K562 (cell line): Measurements from ENCODE around the gene C16orf92. TPM values are rescaled to one million over a fixed set of nuclear protein-coding genes. Genes with fewer than 3 reads are reported as not detected.

Source experiments
- ATAC-seq: fragments of 200-7000 bp; cut with Tn5 transposase; 3 replicates; pipeline ENCODE4 v1.9.1; 2020; ENCODE audit warnings: moderate library complexity
- BruUV-seq: library from RNA; stranded (reverse); fragments of 400-500 nt; replicated peaks from 2 replicates; lab custom pipeline; 2021; lab: Mats Ljungman, UMichigan
- CTCF ChIA-PET: fragments of 300-600 bp; formaldehyde crosslinking; extraction: SDS; loops from one replicate; lab custom pipeline; 2021; ENCODE audit warnings: low intra/inter-chr PET ratio; lab: Yijun Ruan, JAX
- POLR2A ChIA-PET: fragments of 300-600, 350-650 bp; sonication (Branson Sonifier 250); formaldehyde crosslinking; extraction: SDS; loops from one replicate; lab custom pipeline; 2021; ENCODE audit warnings: antibody characterized with exemption, inconsistent platforms; lab: Yijun Ruan, JAX
- DNase-seq, 4 experiments: peaks; one replicate each; pipeline versions ENCODE4 v3.0.0 to v3.0.0-alpha.2; 2011 to 2018; ENCODE audit warnings: low spot score in 3 of 4, mixed read lengths in 3 of 4; ENCODE audit errors: extremely low read depth in 1 of 4
- FAIRE-seq: peaks from 2 replicates; lab custom pipeline; 2011; peaks lifted over from hg19 to GRCh38; lab: Jason Lieb, UNC
- H2AFZ ChIP-seq: 2 replicates; pipeline ENCODE4 v1.6.0; 2011; ENCODE audit warnings: low read depth, low read length, control low read depth, inconsistent platforms
- H3K27ac ChIP-seq: fragments of 200-600 bp; 3 replicates; pipeline ENCODE4 v1.8.0; 2011; ENCODE audit warnings: low read depth, mild to moderate bottlenecking, control low read depth, inconsistent platforms, low read length, moderate library complexity, mixed read lengths; ENCODE audit errors: extremely low read depth
- H3K27me3 ChIP-seq, 2 experiments: fragments of 300-600 bp in 1 of 2; 2 replicates in 1 of 2; 3 replicates in 1 of 2; pipeline versions ENCODE4 v1.6.0 to v1.8.0; 2011; ENCODE audit warnings: inconsistent platforms in 2 of 2, low read length in 2 of 2, mild to moderate bottlenecking in 1 of 2, mixed read lengths in 1 of 2, moderate library complexity in 1 of 2; ENCODE audit not compliant: control insufficient read depth in 2 of 2, insufficient read depth in 2 of 2
- H3K36me3 ChIP-seq: fragments of 300-600 bp; 3 replicates; pipeline ENCODE4 v1.8.0; 2011; ENCODE audit warnings: mild to moderate bottlenecking, low read length, inconsistent platforms; ENCODE audit not compliant: control insufficient read depth, insufficient read depth
- H3K4me1 ChIP-seq, 2 experiments: fragments of 200-600 bp in 1 of 2; replicated peaks in 1 of 2; 2 replicates in 1 of 2; 3 replicates in 1 of 2; pipeline versions ENCODE4 v1.5.1 to v1.8.0; 2011; ENCODE audit warnings: inconsistent platforms in 2 of 2, low read length in 2 of 2, mild to moderate bottlenecking in 1 of 2, mixed read lengths in 1 of 2, moderate library complexity in 1 of 2; ENCODE audit not compliant: control insufficient read depth in 2 of 2, insufficient read depth in 2 of 2
- H3K4me2 ChIP-seq: 2 replicates; pipeline ENCODE4 v1.6.1; 2011; ENCODE audit warnings: low read length, control low read depth, inconsistent platforms, mixed read lengths; ENCODE audit not compliant: insufficient read depth
- H3K4me3 ChIP-seq: fragments of 200-600 bp; sonication (generic), shearing (Covaris generic); 2 replicates; pipeline ENCODE4 v1.5.1; 2016; ENCODE audit warnings: control low read depth, inconsistent platforms
- H3K79me2 ChIP-seq: fragments of 200-600 bp; 3 replicates; pipeline ENCODE4 v1.8.0; 2011; ENCODE audit warnings: low read length, inconsistent platforms; ENCODE audit not compliant: control insufficient read depth, insufficient read depth
- H3K9ac ChIP-seq, 2 experiments: 2 replicates each; pipeline versions ENCODE4 v1.6.0 to v1.6.1; 2011; ENCODE audit warnings: low read depth in 2 of 2, low read length in 2 of 2, control low read depth in 1 of 2, inconsistent platforms in 1 of 2, mild to moderate bottlenecking in 1 of 2, mixed read lengths in 1 of 2; ENCODE audit not compliant: insufficient read depth in 1 of 2
- H3K9me1 ChIP-seq: one replicate; pipeline ENCODE4 v1.6.0; 2011; ENCODE audit warnings: inconsistent platforms, mild to moderate bottlenecking, low read length, moderate library complexity; ENCODE audit not compliant: control insufficient read depth, insufficient read depth
- H3K9me3 ChIP-seq: replicated peaks from 2 replicates; pipeline ENCODE4 v1.5.1; 2011; ENCODE audit warnings: low read depth, low read length, inconsistent platforms; ENCODE audit not compliant: control insufficient read depth, insufficient read depth
- H4K20me1 ChIP-seq: replicated peaks from 2 replicates; pipeline ENCODE4 v1.6.1; 2011; ENCODE audit warnings: low read length, inconsistent platforms, mixed read lengths; ENCODE audit not compliant: control insufficient read depth, insufficient read depth
- ATF3 ChIP-seq, 2 experiments: fragments of 450-650 bp in 1 of 2; sonication (generic) in 1 of 2; formaldehyde crosslinking in 1 of 2; IDR thresholded peaks in 1 of 2; conservative IDR thresholded peaks in 1 of 2; 2 replicates each; pipeline versions ENCODE4 v1.6.1 to v1.8.1; 2016 to 2023; ENCODE audit warnings: mild to moderate bottlenecking in 2 of 2, moderate library complexity in 2 of 2, inconsistent platforms in 1 of 2, missing genetic modification reagents in 1 of 2
- FOXJ3 ChIP-seq: sonication (generic); formaldehyde crosslinking; IDR thresholded peaks from 2 replicates; pipeline ENCODE4 v1.4.0; 2020; ENCODE audit warnings: mild to moderate bottlenecking, missing genetic modification reagents
- JUN ChIP-seq, 2 experiments: sonication (generic) in 1 of 2; formaldehyde crosslinking in 1 of 2; IDR thresholded peaks; 2 replicates each; pipeline versions ENCODE4 v1.6.1 to v1.8.0; 2012 to 2022; ENCODE audit warnings: borderline replicate concordance in 2 of 2, mild to moderate bottlenecking in 2 of 2, improper control_type of control experiment in 1 of 2, low read depth in 1 of 2, low read length in 1 of 2, missing genetic modification reagents in 1 of 2
- MCM2 ChIP-seq: fragments of 450-650 bp; IDR thresholded peaks from 2 replicates; pipeline ENCODE4 v1.6.1; 2017; ENCODE audit warnings: low read depth, mild to moderate bottlenecking
- NELFE ChIP-seq: IDR thresholded peaks from 2 replicates; pipeline ENCODE4 v1.6.1; 2011; ENCODE audit warnings: mild to moderate bottlenecking; ENCODE audit not compliant: insufficient read depth, insufficient read length
- NFRKB ChIP-seq: fragments of 450-650 bp; IDR thresholded peaks from 2 replicates; pipeline ENCODE4 v1.6.1; 2016; ENCODE audit warnings: low read depth
- POLR2G ChIP-seq: fragments of 200-400 bp; formaldehyde crosslinking; IDR thresholded peaks from 2 replicates; pipeline ENCODE4 v1.6.1; 2017; ENCODE audit warnings: low read depth, mild to moderate bottlenecking, antibody characterized with exemption, low read length, moderate library complexity
- RB1 ChIP-seq: fragments of 450-650 bp; IDR thresholded peaks from 2 replicates; pipeline ENCODE4 v1.6.1; 2017; ENCODE audit warnings: low read depth, mild to moderate bottlenecking
- RNF219 ChIP-seq: fragments of 250-450 bp; sonication (Bioruptor Pico); IDR thresholded peaks from 2 replicates; pipeline ENCODE4 v1.5.0; 2022; ENCODE audit warnings: mild to moderate bottlenecking
- SETDB1 ChIP-seq: IDR thresholded peaks from one replicate; pipeline ENCODE4 v1.6.1; 2012; ENCODE audit warnings: low read length, control low read depth, inconsistent platforms
- SMARCE1 ChIP-seq: fragments of 450-650 bp; IDR thresholded peaks from 2 replicates; pipeline ENCODE4 v1.7.1; 2016; ENCODE audit warnings: mild to moderate bottlenecking
- SMC3 ChIP-seq: conservative IDR thresholded peaks from 2 replicates; pipeline ENCODE4 v1.6.1; 2011; ENCODE audit warnings: low read depth, low read length, improper control_type of control experiment; ENCODE audit not compliant: insufficient read depth
- XRCC5 ChIP-seq: fragments of 200-400 bp; formaldehyde crosslinking; IDR thresholded peaks from 2 replicates; pipeline ENCODE4 v1.6.1; 2017; ENCODE audit warnings: low read depth, mild to moderate bottlenecking, low read length
- ZBTB8A ChIP-seq: fragments of 450-650 bp; IDR thresholded peaks from 2 replicates; pipeline ENCODE4 v1.6.1; 2018; ENCODE audit warnings: mild to moderate bottlenecking, moderate library complexity; ENCODE audit not compliant: partially characterized antibody
- ZNF134 ChIP-seq: fragments of 250-450 bp; sonication (Bioruptor Pico); conservative IDR thresholded peaks from 2 replicates; pipeline ENCODE4 v1.4.0; 2020
- ZNF197 ChIP-seq: fragments of 200-800 bp; sonication (Bioruptor generic); IDR thresholded peaks from 2 replicates; pipeline ENCODE4 v1.6.1; 2016; ENCODE audit warnings: low read depth, missing genetic modification characterization, missing compliant biosample characterization
- ZNF263 ChIP-seq: sonication (generic); formaldehyde crosslinking; IDR thresholded peaks from 2 replicates; pipeline ENCODE4 v1.8.0; 2022; ENCODE audit warnings: mild to moderate bottlenecking, missing genetic modification reagents, borderline replicate concordance
- ZNF384 ChIP-seq: IDR thresholded peaks from 2 replicates; pipeline ENCODE4 v1.6.1; 2012; ENCODE audit warnings: low read depth, low read length, improper control_type of control experiment
- ZNF75A ChIP-seq: fragments of 450-650 bp; formaldehyde crosslinking; IDR thresholded peaks from 2 replicates; pipeline ENCODE4 v1.4.0; 2020; ENCODE audit warnings: mild to moderate bottlenecking
- WGBS: fragments of 100-300 bp; shearing (Covaris generic); methylation state at CpG from one replicate; pipeline ENCODE4 v1.1.6; 2016; ENCODE audit warnings: low coverage, mixed read lengths; ENCODE audit not compliant: insufficient coverage; ENCODE audit errors: missing lambda C conversion rate; 5-methylcytosine and 5-hydroxymethylcytosine counted together
- in situ Hi-C: fragments of 300-500 bp; cut with MboI; formaldehyde crosslinking; loops from 4 replicates; pipeline ENCODE4 v1.15.0; 2018; ENCODE audit warnings: inconsistent platforms, mixed read lengths
- intact Hi-C: fragments of 100-400 bp; cut with micrococcal nuclease; formaldehyde crosslinking; loops from 2 replicates; pipeline ENCODE4 v1.14.2; 2022
- polyA plus RNA-seq, 8 experiments: library from polyadenylated mRNA; depleted of rRNA in 4 of 8; stranded (reverse) in 5 of 8; unstranded in 3 of 8; fragments of >200 nt; fragmentation: Nextera tagmentation in 2 of 8; fragmentation: Illumina TruSeq in 1 of 8; extraction: Ambion mirVana in 2 of 8; extraction: Trizol in 1 of 8; gene quantifications; 2 replicates each; pipeline versions ENCODE4 v1.2.1 to v1.2.3, GENCODE V29; 2011 to 2014; ENCODE audit warnings: inconsistent platforms in 1 of 8, missing spikeins in 1 of 8
- total RNA-seq, 7 experiments: library from RNA; depleted of rRNA in 6 of 7; stranded (reverse); fragments of >200 nt in 6 of 7; fragmentation: Illumina TruSeq in 2 of 7; extraction: Trizol in 2 of 7; gene quantifications; 2 replicates each; pipeline versions ENCODE4 v1.2.1 to v1.2.3, GENCODE V29; 2011 to 2021; ENCODE audit warnings: low replicate concordance in 1 of 7

Gene C16orf92
- total and polyA plus RNA-seq, 9 of the 15 experiments (the other 6 are each of a cell fraction or from before 2014, with no cell fraction given) = not detected

- Histone ChIP-seq H3K27ac (no peak overlapping the region), H3K9me1 (peaks cover 4% of the 10 kb centered on the region), H3K9me3 (no peaks in the 10 kb centered on the region), H2AFZ (peak overlapping the region; percentile 43; the same call in 1 of the 2 replicates), H3K36me3 (no peaks in the 10 kb centered on the region), H3K4me2 (no peak overlapping the region), H3K4me1 (peaks cover 0 to 25% of the 10 kb centered on the region in 2 experiments; a peak in 2 of 5 replicates), H3K9ac (no peak overlapping the region), H3K27me3 (peaks cover 16 to 62% of the 10 kb centered on the region in 2 experiments; a peak in 4 of 5 replicates), H3K4me3 (no peak overlapping the region), H4K20me1 (peaks cover 13% of the 10 kb centered on the region; the same call in 1 of the 2 replicates), H3K79me2 (no peaks in the 10 kb centered on the region)
- ChIA-PET POLR2A (interaction anchor here (0.6 to 1.0 kb wide), 3 partner anchors 10 to 98 kb away, joined by 3 to 4 read pairs (median 3); no protein-coding TSS in a partner anchor), CTCF (interaction anchor here (0.6 kb wide), 1 partner anchor 1186 kb away, joined by 3 read pairs; the partner anchor contains the start of gene TUFM)
- ATAC-seq = peak; percentile 78
- peak; percentile 98 for FAIRE-seq
- intact Hi-C loops (no loop called here), in situ Hi-C loops (no loop called here)
- 4% methylated on average over 12 of the region's 12 CpGs for WGBS
- peak; percentile 68 to 84 (median 72) for DNase-seq
- no TSS peak for BruUV-seq
- TF ChIP-seq XRCC5 = peak; percentile 88; the same call in 1 of the 2 replicates
- peak; percentile 45; the same call in 1 of the 2 replicates for TF ChIP-seq ZNF384
- TF ChIP-seq ZNF75A (CRISPR knock-in tag) = no peak
- no peak for TF ChIP-seq ZBTB8A
- TF ChIP-seq ATF3 (IDR thresholded peaks at IDR 0.05) = no peak
- TF ChIP-seq ATF3 (CRISPR knock-in tag; conservative IDR thresholded peaks at IDR 0.05) = no peak
- TF ChIP-seq RNF219 (CRISPR knock-in tag) = no peak
- TF ChIP-seq ZNF197 (CRISPR knock-in tag) = no peak
- no peak for TF ChIP-seq ZNF134
- TF ChIP-seq JUN (IDR thresholded peaks at IDR 0.05; ENCODE audit: borderline replicate concordance, low read depth, low read length) = 0 out of 2 replicates have a peak, but pooled peaks have one; percentile 14
- TF ChIP-seq JUN (CRISPR knock-in tag; IDR thresholded peaks at IDR 0.05; ENCODE audit: borderline replicate concordance) = no peak
- TF ChIP-seq ZNF263 = 0 out of 2 replicates have a peak, but pooled peaks have one; percentile 19
- TF ChIP-seq SMARCE1 = no peak
- TF ChIP-seq POLR2G = no peak
- TF ChIP-seq NFRKB = no peak
- no peak for TF ChIP-seq FOXJ3 (CRISPR knock-in tag)
- TF ChIP-seq MCM2 = no peak
- no peak for TF ChIP-seq SETDB1
- peak; percentile 71 for TF ChIP-seq RB1
- peak; percentile 78 for TF ChIP-seq SMC3
- TF ChIP-seq NELFE = no peak
These were observed 9.3 kb downstream of the C16orf92 start for GRCh38 chr16:30032083-30032819.
